ENCODE data around the gene ROBO1. TPM values are rescaled to one million over a fixed set of nuclear protein-coding genes. Genes with fewer than 3 reads are reported as not detected.

The ROBO1 gene
- polyA plus RNA-seq, 1 donor (not counting 4 experiments of a cell fraction or from before 2014, with no cell fraction given), result 27.1 TPM

- no peaks in the 10 kb centered on the region for H3K4me1 ChIP-seq (ENCODE audit: control insufficient read depth, extremely low read depth, insufficient read depth, low read length)
- H3K4me3 ChIP-seq (ENCODE audit: control insufficient read depth in 2 of 3, extremely low read depth in 1 of 3, insufficient read depth in 2 of 3, low read depth in 1 of 3, low read length in 3 of 3), result no peak overlapping the region
- DNase-seq (ENCODE audit: low read depth, low spot score), result no peak
- no peak overlapping the region for H3K27ac ChIP-seq (ENCODE audit: control insufficient read depth, insufficient read depth, low read length)
- H3K9me3 ChIP-seq (ENCODE audit: control insufficient read depth, low read depth, low read length), result no peaks in the 10 kb centered on the region
- TF ChIP-seq, protein P1, sequence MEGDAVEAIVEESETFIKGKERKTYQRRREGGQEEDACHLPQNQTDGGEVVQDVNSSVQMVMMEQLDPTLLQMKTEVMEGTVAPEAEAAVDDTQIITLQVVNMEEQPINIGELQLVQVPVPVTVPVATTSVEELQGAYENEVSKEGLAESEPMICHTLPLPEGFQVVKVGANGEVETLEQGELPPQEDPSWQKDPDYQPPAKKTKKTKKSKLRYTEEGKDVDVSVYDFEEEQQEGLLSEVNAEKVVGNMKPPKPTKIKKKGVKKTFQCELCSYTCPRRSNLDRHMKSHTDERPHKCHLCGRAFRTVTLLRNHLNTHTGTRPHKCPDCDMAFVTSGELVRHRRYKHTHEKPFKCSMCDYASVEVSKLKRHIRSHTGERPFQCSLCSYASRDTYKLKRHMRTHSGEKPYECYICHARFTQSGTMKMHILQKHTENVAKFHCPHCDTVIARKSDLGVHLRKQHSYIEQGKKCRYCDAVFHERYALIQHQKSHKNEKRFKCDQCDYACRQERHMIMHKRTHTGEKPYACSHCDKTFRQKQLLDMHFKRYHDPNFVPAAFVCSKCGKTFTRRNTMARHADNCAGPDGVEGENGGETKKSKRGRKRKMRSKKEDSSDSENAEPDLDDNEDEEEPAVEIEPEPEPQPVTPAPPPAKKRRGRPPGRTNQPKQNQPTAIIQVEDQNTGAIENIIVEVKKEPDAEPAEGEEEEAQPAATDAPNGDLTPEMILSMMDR (optimal IDR thresholded peaks at IDR 0.05 in 1 of 3, IDR thresholded peaks at IDR 0.05 in 1 of 3, conservative IDR thresholded peaks at IDR 0.05 in 1 of 3; ENCODE audit: extremely low read depth in 1 of 3, insufficient read depth in 2 of 3, low read length in 3 of 3), result no peak
- TF ChIP-seq EZH2 (IDR thresholded peaks at IDR 0.05; ENCODE audit: low read length), result no peak
- FAIRE-seq, result no peak
- H3K9ac ChIP-seq (ENCODE audit: control insufficient read depth, extremely low read depth, insufficient read depth, low read length), result no peak overlapping the region
- no peaks in the 10 kb centered on the region for H4K20me1 ChIP-seq (ENCODE audit: control insufficient read depth, extremely low read depth, insufficient read depth, low read length)
- H3K9me1 ChIP-seq (ENCODE audit: control insufficient read depth, extremely low read depth, insufficient read depth, low read length), result no peaks in the 10 kb centered on the region
- dilution Hi-C loops (cut with MboI; ENCODE audit: extremely low pct_ligation_motif_present, low sequenced_read_pairs), result no loop called here
- H2AFZ ChIP-seq (ENCODE audit: control insufficient read depth, low read length), result no peak overlapping the region
- H3K27me3 ChIP-seq (ENCODE audit: control insufficient read depth, extremely low read depth, insufficient read depth, low read length), result no peaks in the 10 kb centered on the region
- no peaks in the 10 kb centered on the region for H3K79me2 ChIP-seq (ENCODE audit: control insufficient read depth, insufficient read depth, low read length)
- no peaks in the 10 kb centered on the region for H3K36me3 ChIP-seq (ENCODE audit: control insufficient read depth in 2 of 2, extremely low read depth in 1 of 2, insufficient read depth in 2 of 2, low read length in 2 of 2)
- no peak overlapping the region for H3K4me2 ChIP-seq (ENCODE audit: control insufficient read depth, extremely low read depth, insufficient read depth, low read depth, low read length)
These were observed 1069.4 kb downstream of the ROBO1 start for GRCh38 chr3:78698431-78698830.

DNA sequence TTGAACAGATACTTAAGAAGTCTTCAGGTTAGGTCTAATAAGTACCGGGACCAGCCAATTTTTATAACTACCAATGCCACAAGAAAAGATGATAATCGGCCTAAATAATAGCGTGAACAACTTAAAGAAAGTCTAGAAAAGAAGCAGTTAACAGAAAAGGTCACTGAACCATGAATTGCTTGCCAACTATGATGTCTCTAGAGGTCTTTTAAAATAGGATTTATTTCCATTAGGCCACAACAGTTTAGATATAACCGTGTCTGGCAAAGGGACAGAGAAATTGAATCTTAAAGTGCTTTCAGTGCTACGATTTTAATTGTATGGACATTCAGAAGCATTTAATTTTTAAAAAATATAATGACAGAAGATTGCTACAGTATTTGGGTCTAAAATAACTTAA is 1070.4 kb downstream of the ROBO1 start:
- dilution Hi-C loops (cut with MboI; ENCODE audit: extremely low pct_ligation_motif_present, low sequenced_read_pairs), result no loop called here
- Histone ChIP-seq H3K4me1 (ENCODE audit: control insufficient read depth, extremely low read depth, insufficient read depth, low read length) (no peaks in the 10 kb centered on the region), H3K79me2 (ENCODE audit: control insufficient read depth, insufficient read depth, low read length) (no peaks in the 10 kb centered on the region), H4K20me1 (ENCODE audit: control insufficient read depth, extremely low read depth, insufficient read depth, low read length) (no peaks in the 10 kb centered on the region), H3K27ac (ENCODE audit: control insufficient read depth, insufficient read depth, low read length) (no peak overlapping the region), H3K9me3 (ENCODE audit: control insufficient read depth, low read depth, low read length) (no peaks in the 10 kb centered on the region), H3K4me3 (ENCODE audit: control insufficient read depth in 2 of 3, extremely low read depth in 1 of 3, insufficient read depth in 2 of 3, low read depth in 1 of 3, low read length in 3 of 3) (no peak overlapping the region), H2AFZ (ENCODE audit: control insufficient read depth, low read length) (no peak overlapping the region), H3K9ac (ENCODE audit: control insufficient read depth, extremely low read depth, insufficient read depth, low read length) (no peak overlapping the region), H3K4me2 (ENCODE audit: control insufficient read depth, extremely low read depth, insufficient read depth, low read depth, low read length) (no peak overlapping the region), H3K27me3 (ENCODE audit: control insufficient read depth, extremely low read depth, insufficient read depth, low read length) (no peaks in the 10 kb centered on the region), H3K9me1 (ENCODE audit: control insufficient read depth, extremely low read depth, insufficient read depth, low read length) (no peaks in the 10 kb centered on the region), H3K36me3 (ENCODE audit: control insufficient read depth in 2 of 2, extremely low read depth in 1 of 2, insufficient read depth in 2 of 2, low read length in 2 of 2) (no peaks in the 10 kb centered on the region)
- no peak for DNase-seq (ENCODE audit: low read depth, low spot score)
- FAIRE-seq, result no peak
- no peak for TF ChIP-seq EZH2 (IDR thresholded peaks at IDR 0.05; ENCODE audit: low read length)
- TF ChIP-seq, protein P1 (optimal IDR thresholded peaks at IDR 0.05 in 1 of 3, IDR thresholded peaks at IDR 0.05 in 1 of 3, conservative IDR thresholded peaks at IDR 0.05 in 1 of 3; ENCODE audit: extremely low read depth in 1 of 3, insufficient read depth in 2 of 3, low read length in 3 of 3), result no peak
